ENCODE results near the gene COL9A2.

Gene COL9A2

GRCh38 chr1:40256401-40257084 is 60.5 kb downstream of the COL9A2 start:
- H3K27ac ChIP-seq: peak overlapping the region; percentile 95 to 96
- H3K4me1 ChIP-seq: peaks cover 0 to 43% (median 25%) of the 10 kb centered on the region in 4 donors

GRCh38 chr1:40255231-40255630 is 61.9 kb downstream of the COL9A2 start:
- H3K4me3 ChIP-seq: no peak overlapping the region
- H3K27me3 ChIP-seq: no peaks in the 10 kb centered on the region
- intact Hi-C loops (cut with DNase I; ENCODE audit: low total_unique reads): loop anchor here (10.0 kb wide), 1 partner anchor 90 kb away; the partner anchor contains the start of gene RLF
- H3K4me1 ChIP-seq: peaks cover 0 to 32% (median 21%) of the 10 kb centered on the region in 4 donors
- no peak overlapping the region for H3K27ac ChIP-seq
- TF ChIP-seq, protein P1, sequence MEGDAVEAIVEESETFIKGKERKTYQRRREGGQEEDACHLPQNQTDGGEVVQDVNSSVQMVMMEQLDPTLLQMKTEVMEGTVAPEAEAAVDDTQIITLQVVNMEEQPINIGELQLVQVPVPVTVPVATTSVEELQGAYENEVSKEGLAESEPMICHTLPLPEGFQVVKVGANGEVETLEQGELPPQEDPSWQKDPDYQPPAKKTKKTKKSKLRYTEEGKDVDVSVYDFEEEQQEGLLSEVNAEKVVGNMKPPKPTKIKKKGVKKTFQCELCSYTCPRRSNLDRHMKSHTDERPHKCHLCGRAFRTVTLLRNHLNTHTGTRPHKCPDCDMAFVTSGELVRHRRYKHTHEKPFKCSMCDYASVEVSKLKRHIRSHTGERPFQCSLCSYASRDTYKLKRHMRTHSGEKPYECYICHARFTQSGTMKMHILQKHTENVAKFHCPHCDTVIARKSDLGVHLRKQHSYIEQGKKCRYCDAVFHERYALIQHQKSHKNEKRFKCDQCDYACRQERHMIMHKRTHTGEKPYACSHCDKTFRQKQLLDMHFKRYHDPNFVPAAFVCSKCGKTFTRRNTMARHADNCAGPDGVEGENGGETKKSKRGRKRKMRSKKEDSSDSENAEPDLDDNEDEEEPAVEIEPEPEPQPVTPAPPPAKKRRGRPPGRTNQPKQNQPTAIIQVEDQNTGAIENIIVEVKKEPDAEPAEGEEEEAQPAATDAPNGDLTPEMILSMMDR (IDR thresholded peaks at IDR 0.05): no peak
- H3K36me3 ChIP-seq: peaks cover 0 to 7% (median 3%) of the 10 kb centered on the region in 3 donors
- DNase-seq: no peak
- H3K9me3 ChIP-seq: no peaks in the 10 kb centered on the region

More at GRCh38 chr1:40256401-40257084, 60.5 kb downstream of the COL9A2 start:
- H3K27me3 ChIP-seq: no peaks in the 10 kb centered on the region
- peaks cover 8 to 20% (median 11%) of the 10 kb centered on the region in 3 donors for H3K36me3 ChIP-seq
- no peaks in the 10 kb centered on the region for H3K9me3 ChIP-seq
- no peak for DNase-seq
- TF ChIP-seq, protein P1 (IDR thresholded peaks at IDR 0.05): no peak
- intact Hi-C loops (cut with DNase I; ENCODE audit: low total_unique reads): loop anchor here (10.0 kb wide), 1 partner anchor 92 kb away; the partner anchor contains the start of gene RLF
- H3K4me3 ChIP-seq: peak overlapping the region; percentile 92 to 96

GRCh38 chr1:40252601-40253000 is 64.5 kb downstream of the COL9A2 start:
- H3K27ac ChIP-seq: no peak overlapping the region
- H3K36me3 ChIP-seq: no peaks in the 10 kb centered on the region
- TF ChIP-seq, protein P1 (IDR thresholded peaks at IDR 0.05): no peak
- intact Hi-C loops (cut with DNase I; ENCODE audit: low total_unique reads): loop anchor here (10.0 kb wide), 1 partner anchor 88 kb away; the partner anchor contains the start of gene RLF
- H3K27me3 ChIP-seq: no peaks in the 10 kb centered on the region
- H3K4me3 ChIP-seq: no peak overlapping the region
- no peak for DNase-seq
- H3K9me3 ChIP-seq: no peaks in the 10 kb centered on the region
- H3K4me1 ChIP-seq: peaks cover 0 to 16% (median 8%) of the 10 kb centered on the region in 4 donors

DNA sequence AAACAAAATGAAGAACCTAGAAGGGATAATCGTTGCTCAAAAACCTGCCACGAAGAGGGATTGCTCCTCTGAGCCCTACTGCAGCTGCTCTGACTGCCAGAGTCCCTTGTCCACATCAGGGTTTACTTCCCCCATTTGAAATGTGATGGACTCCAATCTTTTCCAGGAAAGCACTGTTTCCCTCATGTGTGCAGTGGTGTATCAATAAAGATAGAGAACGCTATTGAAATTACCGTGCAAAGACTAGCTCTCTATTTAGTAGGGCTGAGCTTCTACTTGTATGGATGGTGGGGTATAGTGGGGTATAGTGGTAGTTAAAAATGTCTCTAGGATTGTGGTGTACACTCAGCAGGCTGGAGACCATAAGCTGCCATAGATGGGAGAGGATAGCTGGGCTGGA is 65.6 kb downstream of the COL9A2 start:
- Histone ChIP-seq H3K9me3 (no peaks in the 10 kb centered on the region), H3K27me3 (no peaks in the 10 kb centered on the region), H3K4me1 (peaks cover 0 to 12% (median 5%) of the 10 kb centered on the region in 4 donors), H3K36me3 (no peaks in the 10 kb centered on the region), H3K27ac (no peak overlapping the region), H3K4me3 (no peak overlapping the region)
- TF ChIP-seq, protein P1 (IDR thresholded peaks at IDR 0.05): no peak
- no peak for DNase-seq
- intact Hi-C loops (cut with DNase I; ENCODE audit: low total_unique reads): loop anchor here (10.0 kb wide), 1 partner anchor 87 kb away; the partner anchor contains the start of gene RLF

All from tibial artery (tissue), 4 donors.